K562 (cell line): ENCODE measurements around the gene RSPH9. TPM values are rescaled to one million over a fixed set of nuclear protein-coding genes. Genes with fewer than 3 reads are reported as not detected.

ENCODE experiments used
- BCL6 ChIP-seq: fragments of 250-450 bp; sonication (Bioruptor Pico); IDR thresholded peaks from 2 replicates; pipeline ENCODE4 v1.4.0; 2020
- GTF2F1 ChIP-seq: IDR thresholded peaks from 2 replicates; pipeline ENCODE4 v1.6.1; 2011; ENCODE audit warnings: low read depth, low read length, improper control_type of control experiment
- GTF3C2 ChIP-seq: IDR thresholded peaks from 3 replicates; pipeline ENCODE4 v1.6.1; 2011; ENCODE audit warnings: borderline replicate concordance, mild to moderate bottlenecking, moderate library complexity; ENCODE audit not compliant: insufficient read length; ENCODE audit errors: extremely low read depth
- HMGXB4 ChIP-seq: sonication (generic); formaldehyde crosslinking; IDR thresholded peaks from 2 replicates; pipeline ENCODE4 v1.8.1; 2023; ENCODE audit warnings: mild to moderate bottlenecking, missing genetic modification reagents
- JUND ChIP-seq, 2 experiments: IDR thresholded peaks; 2 replicates in 1 of 2; 3 replicates in 1 of 2; pipeline ENCODE4 v1.6.1; 2011; ENCODE audit warnings: borderline replicate concordance in 2 of 2, low read depth in 2 of 2, low read length in 2 of 2, improper control_type of control experiment in 1 of 2, missing biosample characterization in 1 of 2, missing genetic modification characterization in 1 of 2, missing genetic modification reagents in 1 of 2
- MEIS2 ChIP-seq: fragments of 450-650 bp; IDR thresholded peaks from 2 replicates; pipeline ENCODE4 v1.6.1; 2014; ENCODE audit warnings: mild to moderate bottlenecking; ENCODE audit not compliant: partially characterized antibody
- NFIC ChIP-seq: fragments of 450-650 bp; IDR thresholded peaks from 2 replicates; pipeline ENCODE4 v1.6.1; 2017; ENCODE audit warnings: mild to moderate bottlenecking, inconsistent platforms
- PCBP2 ChIP-seq: fragments of 200-400 bp; formaldehyde crosslinking; IDR thresholded peaks from 2 replicates; pipeline ENCODE4 v1.6.1; 2018; ENCODE audit warnings: low read length, low read depth, mild to moderate bottlenecking, moderate library complexity; ENCODE audit not compliant: poor library complexity, severe bottlenecking
- POLR2G ChIP-seq: fragments of 200-400 bp; formaldehyde crosslinking; IDR thresholded peaks from 2 replicates; pipeline ENCODE4 v1.6.1; 2017; ENCODE audit warnings: low read depth, mild to moderate bottlenecking, antibody characterized with exemption, low read length, moderate library complexity
- POLR3G ChIP-seq: IDR thresholded peaks from 2 replicates; pipeline ENCODE4 v1.6.1; 2011; ENCODE audit not compliant: insufficient read length, insufficient replicate concordance; ENCODE audit errors: extremely low read depth
- RBFOX2 ChIP-seq: fragments of 200-400 bp; formaldehyde crosslinking; IDR thresholded peaks from 2 replicates; pipeline ENCODE4 v1.6.1; 2017; ENCODE audit warnings: low read depth, mild to moderate bottlenecking, low read length, moderate library complexity
- RFX5 ChIP-seq: IDR thresholded peaks from 2 replicates; pipeline ENCODE4 v1.6.1; 2011; ENCODE audit warnings: low read depth, mild to moderate bottlenecking, improper control_type of control experiment, low read length
- SP2 ChIP-seq: IDR thresholded peaks from 2 replicates; pipeline ENCODE4 v1.6.1; 2011; ENCODE audit warnings: mild to moderate bottlenecking, low read depth, low read length, moderate library complexity; ENCODE audit not compliant: poor library complexity, severe bottlenecking; ENCODE audit errors: extremely low read depth
- TAL1 ChIP-seq: fragments of 450-650 bp; IDR thresholded peaks from 2 replicates; pipeline ENCODE4 v1.6.1; 2016; ENCODE audit warnings: mild to moderate bottlenecking
- ZBED1 ChIP-seq: IDR thresholded peaks from 2 replicates; pipeline ENCODE4 v1.6.1; 2014
- ZBTB1 ChIP-seq: sonication (generic); formaldehyde crosslinking; IDR thresholded peaks from 2 replicates; pipeline ENCODE4 v1.8.1; 2023; ENCODE audit warnings: missing genetic modification reagents, low read depth, mild to moderate bottlenecking, borderline replicate concordance
- ZNF121 ChIP-seq: sonication (generic); formaldehyde crosslinking; conservative IDR thresholded peaks from 2 replicates; pipeline ENCODE4 v1.8.0; 2022; ENCODE audit warnings: missing genetic modification reagents
- ZNF431 ChIP-seq: sonication (generic); formaldehyde crosslinking; IDR thresholded peaks from 2 replicates; pipeline ENCODE4 v1.8.0; 2022; ENCODE audit warnings: mild to moderate bottlenecking, missing genetic modification reagents
- polyA plus RNA-seq, 8 experiments: library from polyadenylated mRNA; depleted of rRNA in 4 of 8; stranded (reverse) in 5 of 8; unstranded in 3 of 8; fragments of >200 nt; fragmentation: Nextera tagmentation in 2 of 8; fragmentation: Illumina TruSeq in 1 of 8; extraction: Ambion mirVana in 2 of 8; extraction: Trizol in 1 of 8; gene quantifications; 2 replicates each; pipeline versions ENCODE4 v1.2.1 to v1.2.3, GENCODE V29; 2011 to 2014; ENCODE audit warnings: inconsistent platforms in 1 of 8, missing spikeins in 1 of 8
- total RNA-seq, 7 experiments: library from RNA; depleted of rRNA in 6 of 7; stranded (reverse); fragments of >200 nt in 6 of 7; fragmentation: Illumina TruSeq in 2 of 7; extraction: Trizol in 2 of 7; gene quantifications; 2 replicates each; pipeline versions ENCODE4 v1.2.1 to v1.2.3, GENCODE V29; 2011 to 2021; ENCODE audit warnings: low replicate concordance in 1 of 7
- TF ChIP-seq, protein P1 (sequence below): fragments of 250-450 bp; sonication (Bioruptor Pico); IDR thresholded peaks from 2 replicates; pipeline ENCODE4 v1.9.0; 2021; ENCODE audit warnings: mild to moderate bottlenecking, inconsistent platforms

Gene RSPH9
- total and polyA plus RNA-seq, 9 of the 15 experiments (the other 6 are each of a cell fraction or from before 2014, with no cell fraction given), result 0.05 to 0.60 (median 0.39) TPM; not detected in 6

DNA sequence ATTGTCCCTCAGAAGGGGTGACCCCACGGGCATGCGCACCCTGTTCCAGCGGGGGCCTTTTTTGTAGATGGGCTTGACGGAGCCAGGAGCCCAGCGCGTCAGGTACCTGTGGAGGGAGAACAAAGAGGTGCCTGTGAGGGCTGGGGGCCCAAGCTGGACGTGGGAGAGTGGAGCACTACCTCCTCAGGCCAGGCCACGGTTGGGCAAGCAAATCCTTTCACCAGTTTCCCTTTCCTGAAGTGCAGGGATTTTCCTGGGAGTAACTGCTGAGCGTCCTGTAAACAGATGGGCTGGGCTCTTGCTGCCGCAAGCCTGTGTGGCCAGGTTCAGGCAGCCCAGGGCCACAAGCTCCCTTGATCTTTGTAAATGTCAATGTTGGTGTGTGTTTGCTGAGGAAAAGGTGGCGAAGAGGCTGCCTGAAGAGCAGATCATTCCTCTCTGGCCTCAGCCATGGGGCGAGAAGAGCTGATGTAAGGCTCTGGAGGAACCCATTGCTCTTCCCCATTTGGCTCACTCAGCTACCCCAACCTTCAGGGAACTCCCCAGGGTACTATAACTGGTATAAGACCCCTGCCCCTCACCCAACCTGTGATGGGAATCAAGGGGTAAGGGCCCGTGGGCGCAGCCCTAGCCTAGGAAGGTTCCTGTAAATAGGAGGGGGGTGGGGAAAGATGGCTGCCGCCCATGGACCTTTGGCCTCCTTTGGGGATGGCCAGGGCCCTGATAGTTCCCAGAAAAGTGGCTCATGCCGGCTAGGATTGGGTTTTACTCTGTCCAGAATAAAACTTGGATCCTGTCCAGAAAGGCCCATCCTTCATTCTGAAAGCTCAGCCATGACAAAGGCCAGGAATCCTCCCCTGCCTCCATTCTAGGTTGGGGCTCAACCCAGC lies 27.2 kb downstream of the RSPH9 start (continued):
- TF ChIP-seq TAL1 (no peak), POLR3G (no peak), ZBED1 (no peak), SP2 (no peak), RBFOX2 (0 out of 2 replicates have a peak, but pooled peaks have one; percentile 9), PCBP2 (no peak), ZNF431 (no peak), ZNF121 (CRISPR knock-in tag) (no peak), RFX5 (no peak), POLR2G (peak; percentile 42; the same call in 1 of the 2 replicates), MEIS2 (peak; percentile 73), GTF2F1 (no peak), HMGXB4 (CRISPR knock-in tag) (no peak), BCL6 (CRISPR knock-in tag) (no peak), GTF3C2 (no peak), NFIC (peak; percentile 81), JUND (IDR thresholded peaks at IDR 0.05; ENCODE audit: borderline replicate concordance, low read depth, low read length) (no peak), JUND (tag; IDR thresholded peaks at IDR 0.05; ENCODE audit: borderline replicate concordance, low read depth, low read length) (no peak), ZBTB1 (CRISPR knock-in tag) (no peak)
- TF ChIP-seq, protein P1, sequence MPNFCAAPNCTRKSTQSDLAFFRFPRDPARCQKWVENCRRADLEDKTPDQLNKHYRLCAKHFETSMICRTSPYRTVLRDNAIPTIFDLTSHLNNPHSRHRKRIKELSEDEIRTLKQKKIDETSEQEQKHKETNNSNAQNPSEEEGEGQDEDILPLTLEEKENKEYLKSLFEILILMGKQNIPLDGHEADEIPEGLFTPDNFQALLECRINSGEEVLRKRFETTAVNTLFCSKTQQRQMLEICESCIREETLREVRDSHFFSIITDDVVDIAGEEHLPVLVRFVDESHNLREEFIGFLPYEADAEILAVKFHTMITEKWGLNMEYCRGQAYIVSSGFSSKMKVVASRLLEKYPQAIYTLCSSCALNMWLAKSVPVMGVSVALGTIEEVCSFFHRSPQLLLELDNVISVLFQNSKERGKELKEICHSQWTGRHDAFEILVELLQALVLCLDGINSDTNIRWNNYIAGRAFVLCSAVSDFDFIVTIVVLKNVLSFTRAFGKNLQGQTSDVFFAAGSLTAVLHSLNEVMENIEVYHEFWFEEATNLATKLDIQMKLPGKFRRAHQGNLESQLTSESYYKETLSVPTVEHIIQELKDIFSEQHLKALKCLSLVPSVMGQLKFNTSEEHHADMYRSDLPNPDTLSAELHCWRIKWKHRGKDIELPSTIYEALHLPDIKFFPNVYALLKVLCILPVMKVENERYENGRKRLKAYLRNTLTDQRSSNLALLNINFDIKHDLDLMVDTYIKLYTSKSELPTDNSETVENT (CRISPR knock-in tag), result no peak
